ENCODE measurements around the gene PC.

Gene PC

DNA sequence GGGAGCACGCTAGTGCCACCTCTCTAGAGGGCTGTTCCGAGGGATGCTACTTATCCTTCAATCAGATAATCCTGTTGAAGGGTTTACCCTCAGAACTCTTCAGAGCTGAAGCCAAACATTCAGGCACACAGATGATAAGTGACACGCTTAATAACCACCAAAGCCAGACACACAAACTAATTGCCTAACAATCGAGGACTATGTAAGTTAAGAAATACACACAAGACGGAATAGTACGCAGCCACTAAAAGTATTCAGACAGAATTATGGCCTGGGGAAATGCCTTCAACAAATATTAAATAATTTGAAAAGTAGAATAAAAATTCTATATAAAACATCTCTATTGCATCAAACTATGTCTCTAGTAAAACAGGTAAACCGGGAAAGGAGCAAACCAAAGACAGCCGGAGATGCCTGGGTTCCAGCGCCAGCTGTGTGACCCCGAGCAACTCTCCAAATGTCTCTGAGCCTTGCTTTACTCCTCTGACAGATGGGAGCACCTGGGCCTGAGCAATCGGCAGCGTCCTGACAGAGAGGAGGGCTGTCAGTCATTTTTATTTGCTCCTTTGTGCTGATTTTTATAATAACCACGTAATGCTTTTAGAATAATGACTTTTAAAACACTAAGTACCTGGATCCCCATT, 90.0 kb downstream of the PC start:
- TF ChIP-seq, protein P1, sequence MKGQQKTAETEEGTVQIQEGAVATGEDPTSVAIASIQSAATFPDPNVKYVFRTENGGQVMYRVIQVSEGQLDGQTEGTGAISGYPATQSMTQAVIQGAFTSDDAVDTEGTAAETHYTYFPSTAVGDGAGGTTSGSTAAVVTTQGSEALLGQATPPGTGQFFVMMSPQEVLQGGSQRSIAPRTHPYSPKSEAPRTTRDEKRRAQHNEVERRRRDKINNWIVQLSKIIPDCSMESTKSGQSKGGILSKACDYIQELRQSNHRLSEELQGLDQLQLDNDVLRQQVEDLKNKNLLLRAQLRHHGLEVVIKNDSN (IDR thresholded peaks at IDR 0.05) = no peak

DNA sequence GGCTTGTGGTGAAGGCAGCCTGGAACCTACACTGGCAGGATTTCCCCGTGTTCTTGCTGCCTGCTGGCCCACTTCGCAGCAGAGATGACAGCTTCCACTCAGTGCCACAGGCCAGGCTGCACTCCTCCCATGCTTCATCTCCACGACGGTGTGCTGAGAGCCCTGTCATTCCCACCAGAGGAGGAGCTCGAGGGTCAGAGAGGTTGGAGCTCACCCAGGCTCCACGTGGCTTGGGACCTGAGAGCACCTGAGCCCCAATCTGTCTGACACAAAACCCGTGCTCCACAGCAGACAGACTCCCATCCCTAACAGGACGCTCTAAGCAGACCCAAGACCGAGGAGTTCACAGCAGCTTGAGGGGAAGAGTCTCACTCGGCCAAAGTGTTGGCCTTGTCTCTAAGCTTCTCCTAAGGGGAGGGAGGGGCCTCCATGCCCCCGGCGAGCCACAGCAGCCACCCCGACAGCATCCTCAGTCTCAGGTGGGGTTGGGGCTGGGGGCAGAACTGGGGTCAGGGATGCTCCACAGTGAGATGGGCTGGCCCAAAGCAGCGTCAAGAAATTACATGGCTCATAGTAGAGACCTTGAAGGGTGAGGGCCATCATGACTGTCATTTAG, 90.7 kb downstream of the PC start:
- TF ChIP-seq TEAD4 (IDR thresholded peaks at IDR 0.05) (no peak), CEBPB (IDR thresholded peaks at IDR 0.05) (no peak), EGR1 (IDR thresholded peaks at IDR 0.05) (no peak), CREB1 (IDR thresholded peaks at IDR 0.05; ENCODE audit: low read depth) (no peak), RAD21 (IDR thresholded peaks at IDR 0.05; ENCODE audit: low read depth) (no peak), EP300 (IDR thresholded peaks at IDR 0.05; ENCODE audit: borderline replicate concordance) (no peak), NFIC (IDR thresholded peaks at IDR 0.05) (no peak), TCF12 (IDR thresholded peaks at IDR 0.05; ENCODE audit: low read depth) (no peak), FOXM1 (IDR thresholded peaks at IDR 0.05; ENCODE audit: borderline replicate concordance, low read depth) (no peak), YY1 (IDR thresholded peaks at IDR 0.05; ENCODE audit: low read depth) (no peak), ZBTB7A (IDR thresholded peaks at IDR 0.05; ENCODE audit: low read depth) (no peak)
- TF ChIP-seq, protein P1 (IDR thresholded peaks at IDR 0.05) = no peak

DNA sequence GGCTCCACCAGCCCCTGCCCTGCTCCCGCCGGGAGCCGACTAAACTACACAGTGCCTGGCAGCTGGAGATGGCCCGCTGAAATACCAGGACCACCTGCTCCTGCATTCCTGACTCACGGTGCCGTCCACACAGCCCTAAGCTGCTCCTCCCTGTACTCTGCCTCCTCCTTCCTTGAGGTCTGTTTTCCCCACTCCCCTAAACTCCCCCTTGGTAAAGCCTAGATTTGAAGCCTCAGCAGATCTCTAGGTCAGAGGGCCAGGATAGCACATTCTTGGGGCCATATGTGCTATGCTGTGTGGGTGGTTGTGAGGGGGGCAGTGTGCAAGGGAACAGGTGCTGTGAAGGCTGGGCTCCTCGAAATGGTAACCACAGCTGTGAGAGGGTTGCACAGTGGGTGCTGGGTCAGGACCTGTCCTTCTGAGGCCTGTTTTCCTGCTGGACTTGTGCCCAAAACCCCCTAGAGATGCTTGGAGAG, 91.6 kb downstream of the PC start:
- TF ChIP-seq TAF1 (IDR thresholded peaks at IDR 0.05; ENCODE audit: low read depth) (no peak), TEAD4 (IDR thresholded peaks at IDR 0.05) (no peak), CREB1 (IDR thresholded peaks at IDR 0.05; ENCODE audit: low read depth) (no peak), FOXM1 (IDR thresholded peaks at IDR 0.05; ENCODE audit: borderline replicate concordance, low read depth) (no peak), YY1 (IDR thresholded peaks at IDR 0.05; ENCODE audit: low read depth) (no peak), NFIC (IDR thresholded peaks at IDR 0.05) (no peak), EGR1 (IDR thresholded peaks at IDR 0.05) (no peak), ZBTB7A (IDR thresholded peaks at IDR 0.05; ENCODE audit: low read depth) (no peak), EP300 (IDR thresholded peaks at IDR 0.05; ENCODE audit: borderline replicate concordance) (no peak), RAD21 (IDR thresholded peaks at IDR 0.05; ENCODE audit: low read depth) (no peak), TCF12 (IDR thresholded peaks at IDR 0.05; ENCODE audit: low read depth) (no peak), CEBPB (IDR thresholded peaks at IDR 0.05) (no peak)
- TF ChIP-seq, protein P1 (IDR thresholded peaks at IDR 0.05) = no peak
- TF ChIP-seq, protein P2, sequence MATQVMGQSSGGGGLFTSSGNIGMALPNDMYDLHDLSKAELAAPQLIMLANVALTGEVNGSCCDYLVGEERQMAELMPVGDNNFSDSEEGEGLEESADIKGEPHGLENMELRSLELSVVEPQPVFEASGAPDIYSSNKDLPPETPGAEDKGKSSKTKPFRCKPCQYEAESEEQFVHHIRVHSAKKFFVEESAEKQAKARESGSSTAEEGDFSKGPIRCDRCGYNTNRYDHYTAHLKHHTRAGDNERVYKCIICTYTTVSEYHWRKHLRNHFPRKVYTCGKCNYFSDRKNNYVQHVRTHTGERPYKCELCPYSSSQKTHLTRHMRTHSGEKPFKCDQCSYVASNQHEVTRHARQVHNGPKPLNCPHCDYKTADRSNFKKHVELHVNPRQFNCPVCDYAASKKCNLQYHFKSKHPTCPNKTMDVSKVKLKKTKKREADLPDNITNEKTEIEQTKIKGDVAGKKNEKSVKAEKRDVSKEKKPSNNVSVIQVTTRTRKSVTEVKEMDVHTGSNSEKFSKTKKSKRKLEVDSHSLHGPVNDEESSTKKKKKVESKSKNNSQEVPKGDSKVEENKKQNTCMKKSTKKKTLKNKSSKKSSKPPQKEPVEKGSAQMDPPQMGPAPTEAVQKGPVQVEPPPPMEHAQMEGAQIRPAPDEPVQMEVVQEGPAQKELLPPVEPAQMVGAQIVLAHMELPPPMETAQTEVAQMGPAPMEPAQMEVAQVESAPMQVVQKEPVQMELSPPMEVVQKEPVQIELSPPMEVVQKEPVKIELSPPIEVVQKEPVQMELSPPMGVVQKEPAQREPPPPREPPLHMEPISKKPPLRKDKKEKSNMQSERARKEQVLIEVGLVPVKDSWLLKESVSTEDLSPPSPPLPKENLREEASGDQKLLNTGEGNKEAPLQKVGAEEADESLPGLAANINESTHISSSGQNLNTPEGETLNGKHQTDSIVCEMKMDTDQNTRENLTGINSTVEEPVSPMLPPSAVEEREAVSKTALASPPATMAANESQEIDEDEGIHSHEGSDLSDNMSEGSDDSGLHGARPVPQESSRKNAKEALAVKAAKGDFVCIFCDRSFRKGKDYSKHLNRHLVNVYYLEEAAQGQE (IDR thresholded peaks at IDR 0.05; ENCODE audit: low read depth) = no peak
- TF ChIP-seq, protein P3, sequence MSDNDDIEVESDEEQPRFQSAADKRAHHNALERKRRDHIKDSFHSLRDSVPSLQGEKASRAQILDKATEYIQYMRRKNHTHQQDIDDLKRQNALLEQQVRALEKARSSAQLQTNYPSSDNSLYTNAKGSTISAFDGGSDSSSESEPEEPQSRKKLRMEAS (IDR thresholded peaks at IDR 0.05) = no peak

DNA sequence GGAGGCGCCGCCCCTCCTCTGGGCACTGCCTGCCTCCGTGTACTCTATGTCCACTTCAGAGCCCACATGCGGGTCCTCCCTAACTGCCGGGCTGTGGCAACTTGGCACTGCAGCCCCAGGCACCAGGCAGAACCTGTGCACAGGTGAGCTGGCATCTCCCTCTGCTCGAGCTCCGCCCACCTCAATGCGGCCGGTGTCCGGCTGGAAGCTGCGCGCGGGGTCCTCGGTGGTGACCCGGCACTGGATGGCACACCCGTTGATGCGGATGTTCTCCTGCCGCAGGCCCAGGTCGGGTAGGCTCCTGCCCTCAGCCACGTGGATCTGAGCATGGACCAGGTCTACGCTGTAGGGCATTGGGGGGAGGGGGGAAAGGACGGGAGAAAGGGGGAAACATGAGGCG, 92.2 kb downstream of the PC start:
- TF ChIP-seq TAF1 (IDR thresholded peaks at IDR 0.05; ENCODE audit: low read depth) (no peak), FOXM1 (IDR thresholded peaks at IDR 0.05; ENCODE audit: borderline replicate concordance, low read depth) (no peak), EGR1 (IDR thresholded peaks at IDR 0.05) (no peak), CEBPB (IDR thresholded peaks at IDR 0.05) (no peak), NFIC (IDR thresholded peaks at IDR 0.05) (no peak), RAD21 (IDR thresholded peaks at IDR 0.05; ENCODE audit: low read depth) (no peak), TEAD4 (IDR thresholded peaks at IDR 0.05) (no peak), CREB1 (IDR thresholded peaks at IDR 0.05; ENCODE audit: low read depth) (no peak)
- TF ChIP-seq, protein P1 (IDR thresholded peaks at IDR 0.05) = no peak
- TF ChIP-seq, protein P3 (IDR thresholded peaks at IDR 0.05) = no peak
- TF ChIP-seq, protein P2 (IDR thresholded peaks at IDR 0.05; ENCODE audit: low read depth) = no peak

Measured in Ishikawa (cell line).